SU-DHL-6 (cell line): ENCODE data around the gene RRAD.

Source experiments
- EZH2phosphoT487 ChIP-seq: fragments of 200-600 bp; sonication (generic), shearing (Covaris generic); conservative IDR thresholded peaks from 2 replicates; pipeline ENCODE4 v1.6.1; 2018; ENCODE audit warnings: mild to moderate bottlenecking, antibody characterized with exemption, low read length, moderate library complexity, mixed read lengths
- TF ChIP-seq, protein P1 (sequence below): fragments of 200-600 bp; sonication (generic); IDR thresholded peaks from one replicate; pipeline ENCODE4 v1.5.1; 2017; ENCODE audit warnings: antibody characterized with exemption, mild to moderate bottlenecking, low read length, moderate library complexity; ENCODE audit not compliant: insufficient read depth, poor library complexity, severe bottlenecking

DNA sequence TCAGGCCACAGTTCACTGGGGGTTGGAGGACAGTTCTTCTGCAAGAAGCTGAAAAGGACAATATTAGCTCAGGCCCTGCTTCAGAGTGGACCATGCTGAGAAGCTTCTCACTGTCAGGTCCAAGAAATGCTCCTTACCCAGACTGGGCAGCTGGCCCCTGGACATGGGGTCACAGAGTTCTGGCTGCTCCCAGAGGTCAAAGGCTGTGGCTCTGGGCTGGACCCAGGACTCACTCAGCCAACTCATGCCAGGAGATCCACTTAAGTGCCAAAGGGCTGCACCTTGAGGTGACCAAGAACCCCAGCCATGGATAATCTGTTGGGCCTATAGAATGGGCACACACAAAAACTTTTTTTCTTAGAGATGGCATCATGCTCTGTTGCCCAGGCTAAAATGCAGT, 14.0 kb upstream of the RRAD start:
- TF ChIP-seq, protein P1, sequence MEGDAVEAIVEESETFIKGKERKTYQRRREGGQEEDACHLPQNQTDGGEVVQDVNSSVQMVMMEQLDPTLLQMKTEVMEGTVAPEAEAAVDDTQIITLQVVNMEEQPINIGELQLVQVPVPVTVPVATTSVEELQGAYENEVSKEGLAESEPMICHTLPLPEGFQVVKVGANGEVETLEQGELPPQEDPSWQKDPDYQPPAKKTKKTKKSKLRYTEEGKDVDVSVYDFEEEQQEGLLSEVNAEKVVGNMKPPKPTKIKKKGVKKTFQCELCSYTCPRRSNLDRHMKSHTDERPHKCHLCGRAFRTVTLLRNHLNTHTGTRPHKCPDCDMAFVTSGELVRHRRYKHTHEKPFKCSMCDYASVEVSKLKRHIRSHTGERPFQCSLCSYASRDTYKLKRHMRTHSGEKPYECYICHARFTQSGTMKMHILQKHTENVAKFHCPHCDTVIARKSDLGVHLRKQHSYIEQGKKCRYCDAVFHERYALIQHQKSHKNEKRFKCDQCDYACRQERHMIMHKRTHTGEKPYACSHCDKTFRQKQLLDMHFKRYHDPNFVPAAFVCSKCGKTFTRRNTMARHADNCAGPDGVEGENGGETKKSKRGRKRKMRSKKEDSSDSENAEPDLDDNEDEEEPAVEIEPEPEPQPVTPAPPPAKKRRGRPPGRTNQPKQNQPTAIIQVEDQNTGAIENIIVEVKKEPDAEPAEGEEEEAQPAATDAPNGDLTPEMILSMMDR, result no peak
- no peak for TF ChIP-seq EZH2phosphoT487
